ENCODE results near the gene KIAA0040.

KIAA0040 gene

GRCh38 chr1:175221557-175222175 lies 29.1 kb upstream of the KIAA0040 start:
- peak; percentile 86 for DNase-seq (ENCODE audit: low read depth)
- no peak overlapping the region for H3K4me3 ChIP-seq (ENCODE audit: low read length)
- TF ChIP-seq CTCF (IDR thresholded peaks at IDR 0.05; ENCODE audit: insufficient read depth, low read depth, low read length, missing control alignments) = peak; percentile 40

- TF ChIP-seq CTCF (IDR thresholded peaks at IDR 0.05; ENCODE audit: insufficient read depth, low read depth, low read length, missing control alignments) = no peak
- DNase-seq (ENCODE audit: low read depth) = peak; percentile 24
Measured at GRCh38 chr1:175220853-175221556, 28.4 kb upstream of the KIAA0040 start.

GRCh38 chr1:175219774-175220173 lies 27.2 kb upstream of the KIAA0040 start:
- H3K4me3 ChIP-seq (ENCODE audit: low read length) = no peak overlapping the region
- no peak for DNase-seq (ENCODE audit: low read depth)
- no peak for TF ChIP-seq CTCF (IDR thresholded peaks at IDR 0.05; ENCODE audit: insufficient read depth, low read depth, low read length, missing control alignments)

More at GRCh38 chr1:175220853-175221556, 28.4 kb upstream of the KIAA0040 start:
- no peak overlapping the region for H3K4me3 ChIP-seq (ENCODE audit: low read length)

GRCh38 chr1:175218786-175219434 lies 26.3 kb upstream of the KIAA0040 start:
- DNase-seq (ENCODE audit: low read depth) = peak; percentile 73
- TF ChIP-seq CTCF (IDR thresholded peaks at IDR 0.05; ENCODE audit: insufficient read depth, low read depth, low read length, missing control alignments) = no peak
- H3K4me3 ChIP-seq (ENCODE audit: low read length) = no peak overlapping the region

- no peak for TF ChIP-seq CTCF (IDR thresholded peaks at IDR 0.05; ENCODE audit: insufficient read depth, low read depth, low read length, missing control alignments)
- no peak overlapping the region for H3K4me3 ChIP-seq (ENCODE audit: low read length)
- no peak for DNase-seq (ENCODE audit: low read depth)
Measured at GRCh38 chr1:175217721-175218531, 25.4 kb upstream of the KIAA0040 start.

GRCh38 chr1:175216444-175216843 lies 23.9 kb upstream of the KIAA0040 start:
- no peak overlapping the region for H3K4me3 ChIP-seq (ENCODE audit: low read length)
- no peak for TF ChIP-seq CTCF (IDR thresholded peaks at IDR 0.05; ENCODE audit: insufficient read depth, low read depth, low read length, missing control alignments)
- DNase-seq (ENCODE audit: low read depth) = no peak
